H9 (cell line): ENCODE data around the gene DDX1. TPM values are rescaled to one million over a fixed set of nuclear protein-coding genes. Genes with fewer than 3 reads are reported as not detected.

Source experiments
- DNase-seq: peaks from one replicate; pipeline ENCODE4 v3.0.0-alpha.2; 2017
- H2AFZ ChIP-seq: one replicate; pipeline ENCODE4 v1.6.1; 2013; ENCODE audit warnings: mild to moderate bottlenecking, low read length, control low read depth, moderate library complexity
- H2AK5ac ChIP-seq: 2 replicates; pipeline ENCODE4 v1.6.1; 2013; ENCODE audit warnings: low read length, control low read depth, mixed read lengths; ENCODE audit not compliant: insufficient read length
- H2BK120ac ChIP-seq: one replicate; pipeline ENCODE4 v1.6.1; 2013; ENCODE audit warnings: low read depth, mild to moderate bottlenecking, low read length, control low read depth, inconsistent platforms; ENCODE audit not compliant: poor library complexity, severe bottlenecking
- H2BK12ac ChIP-seq: 2 replicates; pipeline ENCODE4 v1.6.1; 2013; ENCODE audit warnings: low read length, control low read depth, mixed read lengths, low read depth; ENCODE audit not compliant: insufficient read length
- H2BK15ac ChIP-seq: 2 replicates; pipeline ENCODE4 v1.6.1; 2013; ENCODE audit warnings: low read depth, low read length, control low read depth
- H2BK20ac ChIP-seq: one replicate; pipeline ENCODE4 v1.6.1; 2013; ENCODE audit warnings: low read depth, mild to moderate bottlenecking, low read length, control low read depth, inconsistent platforms; ENCODE audit not compliant: poor library complexity, severe bottlenecking
- H2BK5ac ChIP-seq: 2 replicates; pipeline ENCODE4 v1.6.1; 2013; ENCODE audit warnings: low read length, control low read depth, mixed read lengths; ENCODE audit not compliant: insufficient read length
- H3K14ac ChIP-seq: 2 replicates; pipeline ENCODE4 v1.6.1; 2013; ENCODE audit warnings: low read length, control low read depth; ENCODE audit not compliant: insufficient read depth
- H3K18ac ChIP-seq: 2 replicates; pipeline ENCODE4 v1.6.1; 2013; ENCODE audit warnings: low read depth, mild to moderate bottlenecking, mixed read lengths, low read length, control low read depth; ENCODE audit not compliant: insufficient read length
- H3K23ac ChIP-seq: 2 replicates; pipeline ENCODE4 v1.6.1; 2013; ENCODE audit warnings: low read length, control low read depth, mixed read lengths, low read depth; ENCODE audit not compliant: insufficient read length
- H3K23me2 ChIP-seq: 2 replicates; pipeline ENCODE4 v1.6.1; 2013; ENCODE audit warnings: low read depth, mild to moderate bottlenecking, mixed read lengths, low read length, control low read depth; ENCODE audit not compliant: insufficient read length, poor library complexity, severe bottlenecking
- H3K27ac ChIP-seq: 2 replicates; pipeline ENCODE4 v1.5.1; 2013; ENCODE audit warnings: low read length, control low read depth, mixed read lengths, low read depth; ENCODE audit not compliant: insufficient read length
- H3K27me3 ChIP-seq: 2 replicates; pipeline ENCODE4 v1.6.1; 2013; ENCODE audit warnings: low read length, control low read depth, inconsistent platforms; ENCODE audit not compliant: insufficient read depth
- H3K4ac ChIP-seq: 2 replicates; pipeline ENCODE4 v1.6.1; 2013; ENCODE audit warnings: low read depth, mild to moderate bottlenecking, control low read depth, inconsistent platforms, low read length, moderate library complexity
- H3K4me1 ChIP-seq: 2 replicates; pipeline ENCODE4 v1.6.1; 2013; ENCODE audit warnings: low read length, control low read depth, inconsistent platforms; ENCODE audit not compliant: insufficient read depth
- H3K4me2 ChIP-seq: 2 replicates; pipeline ENCODE4 v1.6.1; 2013; ENCODE audit warnings: low read length, control low read depth, mixed read lengths; ENCODE audit not compliant: insufficient read length, insufficient read depth
- H3K56ac ChIP-seq: 2 replicates; pipeline ENCODE4 v1.6.1; 2013; ENCODE audit warnings: low read depth, mild to moderate bottlenecking, mixed read lengths, low read length, control low read depth; ENCODE audit not compliant: insufficient read length
- H3K79me1 ChIP-seq: 2 replicates; pipeline ENCODE4 v1.6.1; 2013; ENCODE audit warnings: low read depth, mild to moderate bottlenecking, moderate library complexity, low read length, control low read depth, inconsistent platforms; ENCODE audit not compliant: insufficient read depth, poor library complexity, severe bottlenecking
- H3K79me2 ChIP-seq: 2 replicates; pipeline ENCODE4 v1.6.1; 2013; ENCODE audit warnings: low read length, control low read depth, inconsistent platforms; ENCODE audit not compliant: insufficient read depth
- H3K9ac ChIP-seq: 2 replicates; pipeline ENCODE4 v1.6.1; 2013; ENCODE audit warnings: low read length, control low read depth, mixed read lengths; ENCODE audit not compliant: insufficient read length; ENCODE audit errors: extremely low read depth
- H3K9me3 ChIP-seq: one replicate; pipeline ENCODE4 v1.6.1; 2013; ENCODE audit warnings: low read depth, low read length, inconsistent platforms; ENCODE audit not compliant: control insufficient read depth
- H3T11ph ChIP-seq: one replicate; pipeline ENCODE4 v1.6.1; 2013; ENCODE audit warnings: mild to moderate bottlenecking, low read length, control low read depth, inconsistent platforms
- H4K20me1 ChIP-seq: one replicate; pipeline ENCODE4 v1.6.1; 2013; ENCODE audit not compliant: control insufficient read depth, insufficient read length, insufficient read depth
- H4K5ac ChIP-seq: 2 replicates; pipeline ENCODE4 v1.6.1; 2013; ENCODE audit warnings: low read depth, mild to moderate bottlenecking, mixed read lengths, low read length, control low read depth; ENCODE audit not compliant: insufficient read length
- H4K8ac ChIP-seq: replicated peaks from 2 replicates; pipeline ENCODE4 v1.6.1; 2013; ENCODE audit warnings: low read length, control low read depth, mixed read lengths, low read depth; ENCODE audit not compliant: insufficient read length
- H4K91ac ChIP-seq: 2 replicates; pipeline ENCODE4 v1.6.1; 2013; ENCODE audit warnings: low read depth, mild to moderate bottlenecking, moderate library complexity, mixed read lengths, low read length, control low read depth; ENCODE audit not compliant: insufficient read length
- H3K27ac Mint-ChIP-seq, 3 experiments: 2 replicates in 2 of 3; 3 replicates in 1 of 3; pipeline ENCODE4 v1.8.0; 2020 to 2021; ENCODE audit warnings: mixed read lengths in 3 of 3, mild to moderate bottlenecking in 1 of 3, moderate library complexity in 1 of 3
- H3K27me3 Mint-ChIP-seq: 2 replicates; pipeline ENCODE4 v1.8.0; 2021; ENCODE audit warnings: low read depth, mild to moderate bottlenecking, moderate library complexity, mixed read lengths
- H3K36me3 Mint-ChIP-seq, 3 experiments: 2 replicates in 2 of 3; 3 replicates in 1 of 3; pipeline ENCODE4 v1.8.0; 2020 to 2021; ENCODE audit warnings: low read depth in 3 of 3, mixed read lengths in 3 of 3; ENCODE audit not compliant: insufficient read depth in 1 of 3
- H3K4me1 Mint-ChIP-seq, 2 experiments: 2 replicates each; pipeline ENCODE4 v1.8.0; 2020; ENCODE audit warnings: mixed read lengths in 2 of 2
- H3K4me3 Mint-ChIP-seq, 2 experiments: 2 replicates in 1 of 2; 3 replicates in 1 of 2; pipeline ENCODE4 v1.8.0; 2020 to 2021; ENCODE audit warnings: mild to moderate bottlenecking in 2 of 2, mixed read lengths in 2 of 2, moderate library complexity in 1 of 2
- H3K9me3 Mint-ChIP-seq, 2 experiments: 2 replicates in 1 of 2; 3 replicates in 1 of 2; pipeline ENCODE4 v1.8.0; 2020; ENCODE audit warnings: mild to moderate bottlenecking in 2 of 2, mixed read lengths in 2 of 2, moderate library complexity in 1 of 2
- WGBS: extraction: QIAGEN DNeasy Blood & Tissue Kit; methylation state at CpG from one replicate; pipeline ENCODE4 v1.1.7; 2013; ENCODE audit warnings: missing lambda C conversion rate, low lambda C conversion rate, mixed read lengths; ENCODE audit not compliant: insufficient read length; ENCODE audit errors: extremely low coverage; 5-methylcytosine and 5-hydroxymethylcytosine counted together
- total RNA-seq: library from RNA; stranded (reverse); gene quantifications from 2 replicates; pipeline ENCODE4 v1.2.1, GENCODE V29; 2021
- TF ChIP-seq, protein P1 (sequence below): fragments of 200-600 bp; sonication (generic); conservative IDR thresholded peaks from 3 replicates; pipeline ENCODE4 v1.8.0; 2021; ENCODE audit warnings: antibody characterized with exemption, mild to moderate bottlenecking

Gene DDX1
- total RNA-seq, 1 experiment from 2014 or later: 120 TPM

DNA sequence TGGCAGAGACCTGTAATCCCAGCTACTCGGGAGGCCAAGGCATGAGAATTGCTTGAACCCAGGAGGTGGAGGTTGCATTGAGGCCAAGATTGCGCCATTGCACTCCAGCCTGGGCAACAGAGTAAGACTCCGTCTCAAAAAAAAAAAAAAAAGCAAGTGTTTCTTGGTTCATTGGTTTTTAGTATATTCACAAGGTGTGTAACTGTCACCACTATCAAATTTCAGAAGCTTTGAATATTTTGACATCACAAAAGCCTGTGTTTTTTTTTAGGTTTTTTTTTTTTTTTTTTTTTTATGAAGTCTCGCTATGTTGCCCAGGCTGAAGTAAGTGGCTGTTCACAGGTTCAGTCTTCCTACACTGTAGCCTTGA lies 16.7 kb downstream of the DDX1 start:
- no peak overlapping the region for H3T11ph ChIP-seq
- H3K23me2 ChIP-seq: no peaks in the 10 kb centered on the region
- no peak overlapping the region for H3K4ac ChIP-seq
- peaks cover 0 to 4% of the 10 kb centered on the region in 2 experiments; a peak in 1 of 4 replicates for H3K4me1 Mint-ChIP-seq
- no peak overlapping the region for H4K5ac ChIP-seq
- no peak overlapping the region for H3K27ac Mint-ChIP-seq
- H3K9ac ChIP-seq: no peak overlapping the region
- H3K4me2 ChIP-seq: no peak overlapping the region
- TF ChIP-seq, protein P1, sequence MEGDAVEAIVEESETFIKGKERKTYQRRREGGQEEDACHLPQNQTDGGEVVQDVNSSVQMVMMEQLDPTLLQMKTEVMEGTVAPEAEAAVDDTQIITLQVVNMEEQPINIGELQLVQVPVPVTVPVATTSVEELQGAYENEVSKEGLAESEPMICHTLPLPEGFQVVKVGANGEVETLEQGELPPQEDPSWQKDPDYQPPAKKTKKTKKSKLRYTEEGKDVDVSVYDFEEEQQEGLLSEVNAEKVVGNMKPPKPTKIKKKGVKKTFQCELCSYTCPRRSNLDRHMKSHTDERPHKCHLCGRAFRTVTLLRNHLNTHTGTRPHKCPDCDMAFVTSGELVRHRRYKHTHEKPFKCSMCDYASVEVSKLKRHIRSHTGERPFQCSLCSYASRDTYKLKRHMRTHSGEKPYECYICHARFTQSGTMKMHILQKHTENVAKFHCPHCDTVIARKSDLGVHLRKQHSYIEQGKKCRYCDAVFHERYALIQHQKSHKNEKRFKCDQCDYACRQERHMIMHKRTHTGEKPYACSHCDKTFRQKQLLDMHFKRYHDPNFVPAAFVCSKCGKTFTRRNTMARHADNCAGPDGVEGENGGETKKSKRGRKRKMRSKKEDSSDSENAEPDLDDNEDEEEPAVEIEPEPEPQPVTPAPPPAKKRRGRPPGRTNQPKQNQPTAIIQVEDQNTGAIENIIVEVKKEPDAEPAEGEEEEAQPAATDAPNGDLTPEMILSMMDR: no peak
- no peak overlapping the region for H4K8ac ChIP-seq
- no peak overlapping the region for H2BK12ac ChIP-seq
- no CpG with 5 or more reads among the region's 4 CpGs for WGBS
- no peak overlapping the region for H2BK20ac ChIP-seq
- H2BK120ac ChIP-seq: no peak overlapping the region
- no peak overlapping the region for H3K27ac ChIP-seq
- H3K27me3 Mint-ChIP-seq: no peaks in the 10 kb centered on the region
- no peak overlapping the region for H3K23ac ChIP-seq
- no peaks in the 10 kb centered on the region for H3K79me2 ChIP-seq
- no peak overlapping the region for H3K18ac ChIP-seq
- H2BK15ac ChIP-seq: no peak overlapping the region
- no peaks in the 10 kb centered on the region for H3K4me1 ChIP-seq
- no peaks in the 10 kb centered on the region for H3K9me3 ChIP-seq
- no peaks in the 10 kb centered on the region for H3K79me1 ChIP-seq
- no peak overlapping the region for H2AK5ac ChIP-seq
- no peak for DNase-seq
- H4K20me1 ChIP-seq: no peaks in the 10 kb centered on the region
- H3K56ac ChIP-seq: no peak overlapping the region
- H2BK5ac ChIP-seq: no peak overlapping the region
- no peaks in the 10 kb centered on the region for H3K27me3 ChIP-seq
- H4K91ac ChIP-seq: no peak overlapping the region
- no peak overlapping the region for H3K4me3 Mint-ChIP-seq
- peaks cover 55 to 77% (median 77%) of the 10 kb centered on the region in 3 experiments for H3K36me3 Mint-ChIP-seq
- H2AFZ ChIP-seq: no peak overlapping the region
- H3K9me3 Mint-ChIP-seq: peaks cover 2 to 10% of the 10 kb centered on the region in 2 experiments; a peak in 2 of 5 replicates
- no peak overlapping the region for H3K14ac ChIP-seq
